ENCODE results near the gene SIVA1. TPM values are rescaled to one million over a fixed set of nuclear protein-coding genes. Genes with fewer than 3 reads are reported as not detected.

SIVA1 gene
- total RNA-seq, 4 donors from 2014 or later = 149 to 282 (median 201) TPM

DNA sequence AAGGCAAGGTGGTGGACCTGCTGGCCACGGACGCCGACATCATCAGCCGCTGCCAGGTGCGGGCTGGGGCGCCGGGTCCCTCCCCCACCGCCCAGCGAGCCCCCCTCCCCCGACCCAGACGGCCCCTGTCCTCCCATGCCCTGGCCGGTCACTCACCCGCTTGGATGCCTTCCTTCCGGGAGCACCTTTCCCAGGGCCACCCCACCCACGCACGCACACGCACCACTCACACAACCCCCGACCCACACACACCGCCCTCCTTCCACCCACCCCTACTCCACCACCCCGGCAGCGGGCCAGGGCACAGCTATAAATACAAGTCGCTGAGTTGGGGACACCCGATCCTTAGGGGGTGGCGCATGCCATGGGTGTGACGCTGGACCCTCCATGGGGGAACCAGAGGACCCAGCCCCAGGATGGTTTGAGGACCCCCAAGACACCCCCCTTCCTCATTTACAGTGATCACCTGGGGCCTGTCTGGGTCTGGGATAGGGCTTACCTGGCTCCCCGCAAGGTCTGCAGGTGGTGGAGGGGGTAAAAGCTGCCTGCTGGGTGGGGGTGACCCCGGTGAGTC is 28.5 kb upstream of the SIVA1 start:
- TF ChIP-seq, protein P1, sequence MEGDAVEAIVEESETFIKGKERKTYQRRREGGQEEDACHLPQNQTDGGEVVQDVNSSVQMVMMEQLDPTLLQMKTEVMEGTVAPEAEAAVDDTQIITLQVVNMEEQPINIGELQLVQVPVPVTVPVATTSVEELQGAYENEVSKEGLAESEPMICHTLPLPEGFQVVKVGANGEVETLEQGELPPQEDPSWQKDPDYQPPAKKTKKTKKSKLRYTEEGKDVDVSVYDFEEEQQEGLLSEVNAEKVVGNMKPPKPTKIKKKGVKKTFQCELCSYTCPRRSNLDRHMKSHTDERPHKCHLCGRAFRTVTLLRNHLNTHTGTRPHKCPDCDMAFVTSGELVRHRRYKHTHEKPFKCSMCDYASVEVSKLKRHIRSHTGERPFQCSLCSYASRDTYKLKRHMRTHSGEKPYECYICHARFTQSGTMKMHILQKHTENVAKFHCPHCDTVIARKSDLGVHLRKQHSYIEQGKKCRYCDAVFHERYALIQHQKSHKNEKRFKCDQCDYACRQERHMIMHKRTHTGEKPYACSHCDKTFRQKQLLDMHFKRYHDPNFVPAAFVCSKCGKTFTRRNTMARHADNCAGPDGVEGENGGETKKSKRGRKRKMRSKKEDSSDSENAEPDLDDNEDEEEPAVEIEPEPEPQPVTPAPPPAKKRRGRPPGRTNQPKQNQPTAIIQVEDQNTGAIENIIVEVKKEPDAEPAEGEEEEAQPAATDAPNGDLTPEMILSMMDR (IDR thresholded peaks at IDR 0.05) = no peak
- no peak for TF ChIP-seq POLR2A (IDR thresholded peaks at IDR 0.05)
- no peaks in the 10 kb centered on the region for H3K27me3 ChIP-seq
- peak overlapping the region; percentile 63 to 95 (median 68) for H3K4me3 ChIP-seq
- H3K4me1 ChIP-seq = peaks cover 30 to 46% (median 34%) of the 10 kb centered on the region in 3 donors
- intact Hi-C loops (cut with DNase I) = no loop called here
- H3K9me3 ChIP-seq = no peaks in the 10 kb centered on the region
- no peak for DNase-seq
- WGBS, 2 donors = 0 to 15% methylated on average over 5 of the region's 27 CpGs
- peak overlapping the region; percentile 76 to 85 (median 80) for H3K27ac ChIP-seq
- peaks cover 0 to 4% (median 0%) of the 10 kb centered on the region in 3 donors for H3K36me3 ChIP-seq

DNA sequence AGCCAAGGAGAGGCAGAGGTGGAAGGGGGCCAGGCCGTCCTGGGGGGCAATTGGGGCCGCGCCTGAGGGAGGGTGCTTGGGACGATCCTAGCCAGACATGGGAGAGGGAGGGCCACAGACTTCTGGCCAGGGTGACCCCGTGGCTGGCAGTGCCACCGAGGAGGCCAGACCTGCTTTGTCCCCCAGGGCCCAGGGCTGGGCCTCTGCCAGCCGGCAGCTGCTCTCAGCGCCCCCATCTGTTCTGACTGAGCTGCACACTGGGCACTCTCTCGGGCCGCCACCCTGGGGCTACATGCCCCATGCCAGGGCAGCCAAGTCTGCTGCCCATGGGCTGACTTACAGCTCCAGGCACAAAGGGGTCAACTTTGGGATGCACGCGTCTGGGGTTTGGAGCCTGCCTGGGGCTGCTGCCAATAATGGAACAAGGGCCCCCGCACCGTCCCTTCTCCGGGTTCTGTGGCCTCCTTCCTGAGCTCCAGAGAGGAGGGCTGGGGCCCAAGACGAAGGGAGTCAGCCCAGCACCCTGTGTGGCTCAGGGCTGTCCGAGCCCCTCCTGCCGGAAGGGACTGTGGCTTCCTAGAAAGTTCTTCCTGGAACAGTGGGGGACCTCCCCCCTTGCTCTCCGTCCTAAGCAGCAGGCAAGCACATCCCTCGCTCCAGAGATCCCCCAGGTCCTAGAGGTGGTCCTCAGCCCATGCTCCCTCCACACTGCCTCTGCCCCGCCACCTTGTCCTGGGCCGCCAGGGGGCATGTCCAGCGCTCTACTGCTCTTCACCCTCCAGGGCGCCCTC is 27.8 kb upstream of the SIVA1 start:
- Histone ChIP-seq H3K27me3 (no peaks in the 10 kb centered on the region), H3K4me3 (peak overlapping the region; percentile 63 to 95 (median 68)), H3K27ac (peak overlapping the region; percentile 76 to 85 (median 80)), H3K9me3 (no peaks in the 10 kb centered on the region), H3K4me1 (peaks cover 30 to 46% (median 34%) of the 10 kb centered on the region in 3 donors), H3K36me3 (no peaks in the 10 kb centered on the region)
- TF ChIP-seq POLR2A (IDR thresholded peaks at IDR 0.05) = no peak
- TF ChIP-seq, protein P1 (IDR thresholded peaks at IDR 0.05) = peak in 1 of 6 experiments; percentile 8
- WGBS, 2 donors = 20 to 55% methylated on average over 1 to 10 of the region's 24 CpGs
- intact Hi-C loops (cut with DNase I) = no loop called here
- no peak for DNase-seq

DNA sequence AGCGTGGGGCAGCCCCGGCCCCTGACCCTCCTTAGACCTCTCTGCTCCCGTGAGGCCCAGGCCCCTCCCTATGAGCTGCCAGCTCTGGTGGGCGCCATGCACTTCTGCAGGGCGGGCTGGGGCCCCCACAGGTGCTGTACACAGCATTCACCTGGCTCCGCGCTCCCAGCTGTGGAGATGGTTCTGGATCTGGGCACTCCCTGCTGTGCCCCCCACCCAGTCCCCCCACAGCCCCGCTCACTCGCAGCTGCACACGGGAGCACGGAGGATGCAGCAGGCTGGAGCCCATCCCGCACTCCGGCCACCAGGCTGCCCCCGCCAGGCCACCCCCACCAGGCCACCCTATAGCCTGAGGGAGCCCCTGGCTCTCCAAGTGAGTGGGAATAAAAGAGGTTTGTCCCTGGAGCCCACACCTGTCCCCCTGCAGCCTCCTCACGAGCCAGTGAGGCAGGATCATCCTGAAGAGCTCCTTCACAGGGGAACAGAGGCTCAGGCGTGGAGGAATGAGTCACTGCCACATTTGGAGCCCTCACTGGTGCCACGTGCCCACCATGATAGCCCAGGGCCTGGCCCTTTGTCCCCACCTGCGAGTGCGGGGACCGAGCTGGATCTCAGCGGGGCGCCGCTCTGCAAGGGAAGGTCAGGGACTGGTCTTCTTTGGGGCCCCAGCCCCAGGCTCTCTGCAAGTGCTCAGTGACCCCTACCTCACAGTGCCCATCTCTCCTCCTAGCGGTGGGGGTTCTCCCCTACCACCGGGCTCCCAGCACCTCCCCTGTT is 27.0 kb upstream of the SIVA1 start:
- no peak overlapping the region for H3K27ac ChIP-seq
- H3K36me3 ChIP-seq = no peaks in the 10 kb centered on the region
- no peaks in the 10 kb centered on the region for H3K27me3 ChIP-seq
- H3K9me3 ChIP-seq = no peaks in the 10 kb centered on the region
- intact Hi-C loops (cut with DNase I) = no loop called here
- 55 to 80% methylated on average over 2 to 5 of the region's 25 CpGs for WGBS, 2 donors
- TF ChIP-seq, protein P1 (IDR thresholded peaks at IDR 0.05) = no peak
- TF ChIP-seq POLR2A (IDR thresholded peaks at IDR 0.05) = no peak
- DNase-seq = no peak
- H3K4me3 ChIP-seq = peak overlapping the region in 1 of 4 donors; percentile 95
- peaks cover 30 to 46% (median 34%) of the 10 kb centered on the region in 3 donors for H3K4me1 ChIP-seq

DNA sequence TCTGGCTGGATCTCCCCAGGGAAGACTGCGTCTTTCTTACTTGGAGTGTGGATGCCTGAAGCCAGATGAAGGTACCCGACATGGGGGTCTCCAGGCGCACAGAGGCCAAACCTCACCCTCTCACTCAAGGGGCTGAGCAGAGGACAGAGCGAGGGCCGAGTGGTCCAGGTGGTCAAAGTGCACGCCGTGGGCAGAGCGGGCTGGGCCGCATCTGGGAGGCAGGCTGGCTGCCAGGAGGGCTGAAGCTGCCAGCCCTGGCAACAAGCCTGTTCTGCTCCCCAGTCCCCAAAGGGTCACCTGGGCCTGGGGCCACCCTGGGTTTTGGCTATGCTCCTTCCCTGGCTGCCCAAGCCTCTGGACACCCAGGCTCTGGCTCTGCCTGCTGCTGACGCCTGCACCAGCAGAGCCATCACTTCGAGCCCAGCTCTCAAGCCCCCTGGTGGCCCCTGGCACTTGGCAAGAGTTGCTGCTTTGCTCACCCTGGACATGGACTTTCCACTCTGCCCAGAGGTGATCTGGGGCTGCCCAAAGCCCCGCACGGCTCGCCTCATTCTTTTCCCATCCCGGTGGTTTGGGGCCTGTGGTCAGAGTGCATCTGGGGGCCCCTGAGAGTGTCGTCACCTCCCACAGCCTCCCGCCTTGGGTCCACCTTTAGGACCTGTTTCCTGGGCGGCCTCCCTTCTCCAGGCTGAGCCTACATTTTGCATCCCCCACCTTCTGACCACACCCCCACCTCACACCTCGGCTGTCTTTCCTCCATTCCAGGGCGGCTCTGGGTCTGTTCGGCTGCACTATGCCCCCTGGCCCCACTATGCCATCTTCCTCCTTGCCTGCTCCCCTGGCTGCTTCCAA is 26.1 kb upstream of the SIVA1 start:
- WGBS, 2 donors = 68 to 79% methylated on average over 5 to 12 of the region's 21 CpGs
- intact Hi-C loops (cut with DNase I) = no loop called here
- TF ChIP-seq POLR2A (IDR thresholded peaks at IDR 0.05) = no peak
- TF ChIP-seq, protein P1 (IDR thresholded peaks at IDR 0.05) = no peak
- H3K27me3 ChIP-seq = no peaks in the 10 kb centered on the region
- H3K4me1 ChIP-seq = peaks cover 30 to 50% (median 35%) of the 10 kb centered on the region in 3 donors
- DNase-seq = no peak
- H3K9me3 ChIP-seq = no peaks in the 10 kb centered on the region
- H3K36me3 ChIP-seq = no peaks in the 10 kb centered on the region
- H3K27ac ChIP-seq = no peak overlapping the region
- no peak overlapping the region for H3K4me3 ChIP-seq

All from esophagus squamous epithelium (tissue), 5 donors.